ENCODE data around the gene C6orf132.

GRCh38 chr6:42091718-42092023 is 50.7 kb downstream of the C6orf132 start:
- TF ChIP-seq TCF12 (IDR thresholded peaks at IDR 0.05; ENCODE audit: low read depth, low read length) (no peak), SRF (IDR thresholded peaks at IDR 0.05; ENCODE audit: low read depth in 2 of 2, low read length in 2 of 2) (no peak)

All from GM12878 (cell line).